ENCODE measurements around the gene KRTAP21-3.

DNA sequence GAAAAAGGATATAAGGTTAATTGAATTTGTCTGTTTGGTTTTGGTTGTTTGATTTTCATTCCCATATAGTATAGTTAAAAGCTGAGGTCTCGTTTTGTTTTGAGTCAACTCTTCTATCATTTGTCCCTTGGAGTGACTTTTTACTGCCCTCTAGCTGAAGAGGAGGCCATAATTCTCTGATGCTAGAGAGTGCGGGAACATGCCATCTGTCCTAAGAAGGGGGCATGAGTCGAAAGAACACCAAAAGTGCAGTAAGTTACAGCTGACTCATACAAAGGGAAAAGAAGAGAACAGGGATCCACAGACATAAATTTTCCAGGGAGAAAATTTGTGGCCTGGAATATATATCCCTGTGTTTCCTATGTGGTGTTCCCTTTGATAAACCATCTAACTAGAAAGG lies 4.1 kb downstream of the KRTAP21-3 start:
- TF ChIP-seq CTCF (IDR thresholded peaks at IDR 0.05) (no peak), POLR2A (IDR thresholded peaks at IDR 0.05) (no peak)

Data from adrenal gland (tissue), 5 donors.